Heart left ventricle (tissue), 13 donors: ENCODE data around the gene KREMEN1.

Experiments
- CTCF ChIP-seq, 12 donors: fragments of 200-600 bp; sonication (generic) in 4 of 12; IDR thresholded peaks; one replicate each; pipeline versions ENCODE4 v1.5.0 to v1.8.0; 2018 to 2022; ENCODE audit warnings: antibody characterized with exemption in 12 of 12, mild to moderate bottlenecking in 5 of 12
- POLR2A ChIP-seq, 2 donors: fragments of 450-650 bp; IDR thresholded peaks; one replicate each; pipeline ENCODE4 v1.6.1; 2017; ENCODE audit warnings: antibody characterized with exemption in 2 of 2, mild to moderate bottlenecking in 2 of 2, moderate library complexity in 2 of 2
- donor health status: ischemic (EF 13 %, LVEDD 7.1; RV severe dilation, severe dysfunction).
- donor health status: DM: no; HTN: yes; CAD: no.
- donor health status: DM: no; HTN: no; CAD: no.
- donor health status: ischemic (EF 25% LVEDD 6.9; RV normal size, moderate dysfunction).
- donor health status: ischemic (EF 25% LVEDD 5.7; RV mildly dilated, moderate dysfunction).
- donor health status: ischemic (EF 35%, LVEDD 5.7; RV mildly dilated, moderate dysfunction).
- donor health status: nonischemic (EF 11% LVEDD 7.7; RV severe dilation, severe dysfunction).
- donor health status: DM: yes; HTN: yes; CAD: no.
- donor health status: PGD.
- donor health status: ischemic (EF 29% LVEDD 5.4; RV normal size, mild dysfunction).
- donor health status: nonischemic (EF 23%, LVEDD 6.1; RV moderate dilation, normal function).

GRCh38 chr22:29216011-29216872 lies 143.4 kb downstream of the KREMEN1 start:
- TF ChIP-seq CTCF (IDR thresholded peaks at IDR 0.05): no peak
- no peak for TF ChIP-seq POLR2A (IDR thresholded peaks at IDR 0.05)
